ENCODE results near the gene EN2. TPM values are rescaled to one million over a fixed set of nuclear protein-coding genes. Genes with fewer than 3 reads are reported as not detected.

Gene EN2
- not detected in 2 replicates for total RNA-seq

DNA sequence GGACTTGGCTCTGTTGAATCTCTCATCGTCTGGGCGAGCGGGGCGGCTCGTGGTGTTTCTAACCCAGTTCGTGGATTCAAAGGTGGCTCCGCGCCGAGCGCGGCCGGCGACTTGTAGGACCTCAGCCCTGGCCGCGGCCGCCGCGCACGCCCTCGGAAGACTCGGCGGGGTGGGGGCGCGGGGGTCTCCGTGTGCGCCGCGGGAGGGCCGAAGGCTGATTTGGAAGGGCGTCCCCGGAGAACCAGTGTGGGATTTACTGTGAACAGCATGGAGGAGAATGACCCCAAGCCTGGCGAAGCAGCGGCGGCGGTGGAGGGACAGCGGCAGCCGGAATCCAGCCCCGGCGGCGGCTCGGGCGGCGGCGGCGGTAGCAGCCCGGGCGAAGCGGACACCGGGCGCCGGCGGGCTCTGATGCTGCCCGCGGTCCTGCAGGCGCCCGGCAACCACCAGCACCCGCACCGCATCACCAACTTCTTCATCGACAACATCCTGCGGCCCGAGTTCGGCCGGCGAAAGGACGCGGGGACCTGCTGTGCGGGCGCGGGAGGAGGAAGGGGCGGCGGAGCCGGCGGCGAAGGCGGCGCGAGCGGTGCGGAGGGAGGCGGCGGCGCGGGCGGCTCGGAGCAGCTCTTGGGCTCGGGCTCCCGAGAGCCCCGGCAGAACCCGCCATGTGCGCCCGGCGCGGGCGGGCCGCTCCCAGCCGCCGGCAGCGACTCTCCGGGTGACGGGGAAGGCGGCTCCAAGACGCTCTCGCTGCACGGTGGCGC is at the start of gene EN2:
Gene EN2, plus strand, starts transcription at position 19 of the 767 bp plus-strand sequence. Its CDS starts 249 bp downstream, at position 268.

Other genes with a start within 250 kb of the EN2 start
- gene INSIG1, start 160.3 kb upstream of the EN2 start, total RNA-seq = 626 and 697 TPM in 2 replicates
- not detected in 2 replicates for gene CNPY1, start 88.4 kb downstream of the EN2 start, total RNA-seq
- gene RBM33, start 186.5 kb downstream of the EN2 start, total RNA-seq = 7.6 and 8.9 TPM in 2 replicates